Measurements from ENCODE around the gene RIMBP2.

The RIMBP2 gene

GRCh38 chr12:130480231-130480630, 235.9 kb downstream of the RIMBP2 start:
- H3K27ac ChIP-seq = no peak overlapping the region
- TF ChIP-seq CTCF (conservative IDR thresholded peaks at IDR 0.05) = no peak

GRCh38 chr12:130479401-130480125, 236.5 kb downstream of the RIMBP2 start:
- H3K27ac ChIP-seq = no peak overlapping the region
- TF ChIP-seq CTCF (conservative IDR thresholded peaks at IDR 0.05) = no peak

- TF ChIP-seq CTCF (conservative IDR thresholded peaks at IDR 0.05) = no peak
- H3K27ac ChIP-seq = no peak overlapping the region
Observed at GRCh38 chr12:130478786-130479185, 237.3 kb downstream of the RIMBP2 start.

GRCh38 chr12:130477701-130478100, 238.4 kb downstream of the RIMBP2 start:
- TF ChIP-seq CTCF (conservative IDR thresholded peaks at IDR 0.05) = no peak
- H3K27ac ChIP-seq = no peak overlapping the region

GRCh38 chr12:130477266-130477665, 238.8 kb downstream of the RIMBP2 start:
- no peak for TF ChIP-seq CTCF (conservative IDR thresholded peaks at IDR 0.05)
- H3K27ac ChIP-seq = no peak overlapping the region

GRCh38 chr12:130476451-130477135, 239.5 kb downstream of the RIMBP2 start:
- TF ChIP-seq CTCF (conservative IDR thresholded peaks at IDR 0.05) = no peak
- H3K27ac ChIP-seq = no peak overlapping the region

GRCh38 chr12:130474599-130475269, 241.4 kb downstream of the RIMBP2 start:
- H3K27ac ChIP-seq = no peak overlapping the region
- no peak for TF ChIP-seq CTCF (conservative IDR thresholded peaks at IDR 0.05)

All from VCaP (cell line).